Measurements from ENCODE around the gene PAFAH1B2. TPM values are rescaled to one million over a fixed set of nuclear protein-coding genes. Genes with fewer than 3 reads are reported as not detected.
A peak's percentile ranks its signal among the peaks of the same experiment; 100 is the strongest.

The PAFAH1B2 gene
- total RNA-seq, 1 donor from 2014 or later = 161 TPM

GRCh38 chr11:117201658-117202305 is 57.7 kb downstream of the PAFAH1B2 start:
- H3K9me3 Mint-ChIP-seq (ENCODE audit: unreplicated experiment) = peaks cover 5% of the 10 kb centered on the region

GRCh38 chr11:117202386-117203068 is 58.4 kb downstream of the PAFAH1B2 start:
- TF ChIP-seq CTCF (IDR thresholded peaks at IDR 0.05; ENCODE audit: partially characterized antibody, unreplicated experiment) = no peak
- no peak for DNase-seq
- Mint-ChIP-seq H3K27me3 (ENCODE audit: unreplicated experiment) (peaks cover 2% of the 10 kb centered on the region), H3K27ac (ENCODE audit: unreplicated experiment) (no peak overlapping the region), H3K4me3 (ENCODE audit: unreplicated experiment) (no peak overlapping the region), H3K9me3 (ENCODE audit: unreplicated experiment) (peaks cover 5% of the 10 kb centered on the region), H3K4me1 (ENCODE audit: low read depth, unreplicated experiment) (peaks cover 21% of the 10 kb centered on the region), H3K36me3 (ENCODE audit: unreplicated experiment) (no peaks in the 10 kb centered on the region)

More at GRCh38 chr11:117201658-117202305, 57.7 kb downstream of the PAFAH1B2 start:
- no peak for TF ChIP-seq CTCF (IDR thresholded peaks at IDR 0.05; ENCODE audit: partially characterized antibody, unreplicated experiment)
- H3K4me1 Mint-ChIP-seq (ENCODE audit: low read depth, unreplicated experiment) = peaks cover 21% of the 10 kb centered on the region
- DNase-seq = no peak
- no peaks in the 10 kb centered on the region for H3K36me3 Mint-ChIP-seq (ENCODE audit: unreplicated experiment)
- no peak overlapping the region for H3K4me3 Mint-ChIP-seq (ENCODE audit: unreplicated experiment)
- no peak overlapping the region for H3K27ac Mint-ChIP-seq (ENCODE audit: unreplicated experiment)
- peaks cover 6% of the 10 kb centered on the region for H3K27me3 Mint-ChIP-seq (ENCODE audit: unreplicated experiment)

GRCh38 chr11:117203069-117203407 is 59.0 kb downstream of the PAFAH1B2 start:
- Mint-ChIP-seq H3K4me1 (ENCODE audit: low read depth, unreplicated experiment) (peaks cover 21% of the 10 kb centered on the region), H3K9me3 (ENCODE audit: unreplicated experiment) (peaks cover 5% of the 10 kb centered on the region), H3K36me3 (ENCODE audit: unreplicated experiment) (no peaks in the 10 kb centered on the region), H3K4me3 (ENCODE audit: unreplicated experiment) (no peak overlapping the region), H3K27ac (ENCODE audit: unreplicated experiment) (no peak overlapping the region), H3K27me3 (ENCODE audit: unreplicated experiment) (no peaks in the 10 kb centered on the region)
- DNase-seq = no peak
- TF ChIP-seq CTCF (IDR thresholded peaks at IDR 0.05; ENCODE audit: partially characterized antibody, unreplicated experiment) = no peak

GRCh38 chr11:117204283-117205080 is 60.4 kb downstream of the PAFAH1B2 start:
- Mint-ChIP-seq H3K4me1 (ENCODE audit: low read depth, unreplicated experiment) (peaks cover 21% of the 10 kb centered on the region), H3K4me3 (ENCODE audit: unreplicated experiment) (peak overlapping the region; percentile 41)
- TF ChIP-seq CTCF (IDR thresholded peaks at IDR 0.05; ENCODE audit: partially characterized antibody, unreplicated experiment) = no peak

More at GRCh38 chr11:117204283-117205080, 60.4 kb downstream of the PAFAH1B2 start:
- H3K36me3 Mint-ChIP-seq (ENCODE audit: unreplicated experiment) = peaks cover 4% of the 10 kb centered on the region
- peaks cover 2% of the 10 kb centered on the region for H3K27me3 Mint-ChIP-seq (ENCODE audit: unreplicated experiment)
- H3K9me3 Mint-ChIP-seq (ENCODE audit: unreplicated experiment) = peaks cover 5% of the 10 kb centered on the region
- H3K27ac Mint-ChIP-seq (ENCODE audit: unreplicated experiment) = peak overlapping the region; percentile 62
- DNase-seq = no peak

Measured in glutamatergic neuron (in vitro differentiated cells).